Activated naive CD8-positive, alpha-beta T cell treated with anti-CD3 and anti-CD28 coated beads, Interleukin-2, amount 50 U/mL, for 16 hours (primary cell): Measurements from ENCODE around the gene EXT2.

Source experiments
- DNase-seq: peaks from one replicate; pipeline ENCODE4 v3.0.0-alpha.2; 2020; ENCODE audit warnings: low read depth, low spot score

The EXT2 gene

GRCh38 chr11:44133335-44133946 is 38.0 kb downstream of the EXT2 start:
- no peak for DNase-seq

DNA sequence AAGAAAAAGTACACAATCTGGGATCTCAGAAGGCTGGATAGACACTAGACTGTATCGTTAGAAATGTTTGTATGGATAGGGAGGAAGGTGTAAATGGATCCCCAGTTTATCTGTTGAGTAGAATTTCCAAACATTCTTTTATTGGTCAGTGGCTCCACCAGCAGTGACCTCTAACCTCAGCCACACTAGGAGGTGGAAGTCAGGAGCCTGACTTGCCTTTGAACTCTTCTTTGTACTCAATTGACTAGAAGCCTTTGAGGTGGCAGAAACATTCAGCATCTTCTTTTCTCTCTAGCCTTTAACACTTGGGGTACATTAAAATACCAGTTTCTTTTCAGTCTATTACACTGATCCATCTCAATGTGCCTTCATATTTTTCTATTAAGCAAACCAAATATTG is 39.1 kb downstream of the EXT2 start:
- no peak for DNase-seq

GRCh38 chr11:44136176-44136945 is 40.9 kb downstream of the EXT2 start:
- no peak for DNase-seq

DNA sequence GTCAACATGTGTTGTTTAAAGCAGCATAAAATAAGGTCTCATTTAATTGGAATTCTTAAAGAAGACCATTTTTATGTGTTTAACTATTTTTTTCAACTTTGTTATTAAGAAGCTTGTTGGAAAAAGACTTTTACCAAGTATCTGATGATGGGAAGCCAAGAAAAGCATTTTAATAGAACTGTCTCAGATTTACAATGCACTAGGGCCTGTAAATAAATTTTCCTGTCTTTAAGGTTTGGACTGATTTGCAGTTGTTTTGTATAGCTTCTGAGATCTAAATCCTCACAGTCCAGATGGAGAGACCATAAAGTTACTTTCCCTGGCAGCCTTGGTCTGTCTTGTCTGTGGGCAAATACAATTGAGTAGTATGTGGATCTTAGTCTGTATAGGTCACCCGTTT is 41.6 kb downstream of the EXT2 start:
- no peak for DNase-seq

- no peak for DNase-seq
Observed at GRCh38 chr11:44138286-44138685, 42.8 kb downstream of the EXT2 start.

GRCh38 chr11:44138980-44139379 is 43.5 kb downstream of the EXT2 start:
- no peak for DNase-seq

DNA sequence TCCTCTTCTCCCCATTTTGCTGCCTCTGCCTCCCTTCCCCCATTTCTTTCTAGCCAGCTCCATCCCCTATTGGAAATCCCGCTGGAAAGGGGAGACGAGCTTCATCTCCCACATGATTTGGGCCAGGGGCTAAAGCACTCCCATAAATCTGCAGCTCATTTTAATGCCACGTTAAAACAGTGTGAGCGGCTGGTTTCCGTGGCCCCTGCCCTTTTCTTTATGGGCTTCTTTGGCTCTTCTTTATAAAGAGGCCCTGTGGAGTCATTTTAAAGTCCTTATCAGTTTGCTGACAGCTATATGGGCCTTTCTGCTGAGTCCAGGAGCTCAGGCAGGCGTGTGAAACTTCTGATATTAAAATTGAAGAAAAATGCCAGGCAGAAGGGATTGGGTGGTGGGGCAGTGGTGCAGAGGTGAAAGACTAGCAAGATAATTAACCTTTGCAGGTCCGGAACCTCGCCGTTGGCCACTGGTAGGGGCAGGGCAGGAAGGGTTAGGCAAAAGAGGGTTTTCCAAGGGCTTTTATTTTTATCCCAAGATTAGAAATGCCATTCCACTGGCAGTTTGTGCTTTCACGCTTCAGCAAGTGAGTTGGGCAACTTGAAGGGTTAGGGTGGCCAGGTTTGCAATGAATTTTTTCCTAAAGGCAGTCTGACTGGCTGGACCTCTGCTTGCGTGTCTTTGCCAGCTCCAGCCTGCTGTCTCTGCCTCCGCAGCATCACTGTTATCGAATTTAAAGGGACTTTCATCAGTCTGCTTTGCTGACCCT is 44.3 kb downstream of the EXT2 start:
- DNase-seq, result no peak

DNA sequence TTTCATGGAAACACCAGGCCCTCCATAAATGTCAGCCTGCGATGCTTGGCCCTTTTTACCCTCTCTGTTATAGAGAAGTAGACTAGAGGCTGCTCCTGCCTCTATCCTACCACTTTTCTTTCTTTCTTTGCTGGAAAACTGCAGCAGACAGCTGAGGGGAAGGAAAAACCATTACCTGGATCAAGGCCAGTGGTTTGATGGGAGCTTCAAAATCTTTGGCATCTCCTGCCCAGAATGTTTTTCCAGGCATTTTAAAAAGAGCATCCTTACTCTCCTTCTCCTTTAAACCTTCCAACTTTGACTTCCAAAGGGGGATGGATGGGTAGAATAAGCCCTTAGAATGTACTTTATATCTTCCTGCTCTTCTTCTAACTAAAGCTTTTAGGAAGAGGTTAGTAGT is 44.9 kb downstream of the EXT2 start:
- DNase-seq, result no peak

- DNase-seq, result no peak
Observed at GRCh38 chr11:44140805-44141204, 45.3 kb downstream of the EXT2 start.

- no peak for DNase-seq
Observed at GRCh38 chr11:44143987-44144909, 48.8 kb downstream of the EXT2 start.

DNA sequence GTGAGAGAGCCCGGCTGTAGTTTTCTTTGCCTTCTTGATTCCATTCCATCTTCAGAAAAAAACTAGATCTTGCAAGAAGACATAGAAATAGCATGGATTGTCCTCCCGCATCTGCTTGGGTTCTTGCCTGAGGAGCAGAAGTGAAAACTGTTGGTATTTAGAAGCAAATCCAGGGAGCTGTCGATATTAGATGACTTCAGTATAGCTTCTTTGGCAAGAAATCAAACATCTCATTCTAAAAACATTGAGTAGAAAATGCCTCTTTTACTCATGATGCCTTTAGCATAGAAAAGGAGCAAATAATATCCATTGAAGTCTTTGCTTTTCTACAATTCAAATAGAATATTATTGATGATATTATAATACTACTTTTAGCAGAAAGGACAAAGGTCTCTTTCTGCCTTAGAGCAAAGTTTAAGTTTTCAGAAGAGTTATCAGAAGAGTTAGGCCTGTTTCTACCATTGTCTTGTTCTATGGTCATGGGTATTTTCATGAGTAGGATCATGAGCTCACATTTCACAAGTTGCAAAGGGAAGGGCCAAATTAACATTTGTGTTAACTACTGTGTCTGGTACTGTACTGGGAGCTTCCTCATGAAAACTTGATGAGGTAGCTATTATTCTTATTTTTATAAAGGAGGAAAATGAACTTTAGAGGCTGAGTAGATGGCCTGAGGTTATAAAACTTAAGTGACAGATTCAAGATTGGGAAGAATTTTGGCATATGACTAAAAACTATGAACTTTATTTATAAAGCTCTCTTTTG is 49.7 kb downstream of the EXT2 start:
- DNase-seq, result no peak

DNA sequence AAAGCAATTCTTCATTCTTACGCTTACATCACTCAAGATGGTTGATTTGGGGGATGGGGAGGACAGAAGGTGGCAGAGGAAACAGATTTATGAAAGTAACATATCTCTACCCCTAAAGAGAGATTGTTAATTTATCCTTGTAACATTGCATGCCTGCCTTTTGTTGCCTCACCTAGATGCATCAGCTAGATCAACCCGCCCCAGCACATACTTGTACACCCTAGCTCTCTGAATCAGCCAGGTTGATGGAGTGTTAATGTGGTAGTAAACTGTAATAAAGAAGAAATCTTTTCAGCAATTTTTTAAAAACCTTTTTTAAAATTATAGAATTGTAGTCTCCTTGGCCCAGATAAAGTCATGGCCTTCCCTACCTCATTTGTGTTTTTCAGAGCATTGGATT is 51.5 kb downstream of the EXT2 start:
- no peak for DNase-seq

- DNase-seq, result no peak
Observed at GRCh38 chr11:44147751-44148150, 52.3 kb downstream of the EXT2 start.

GRCh38 chr11:44149651-44150050 is 54.2 kb downstream of the EXT2 start:
- DNase-seq, result no peak

- no peak for DNase-seq
Observed at GRCh38 chr11:44150401-44150800, 54.9 kb downstream of the EXT2 start.

- DNase-seq, result no peak
Observed at GRCh38 chr11:44157019-44157418, 61.5 kb downstream of the EXT2 start.

DNA sequence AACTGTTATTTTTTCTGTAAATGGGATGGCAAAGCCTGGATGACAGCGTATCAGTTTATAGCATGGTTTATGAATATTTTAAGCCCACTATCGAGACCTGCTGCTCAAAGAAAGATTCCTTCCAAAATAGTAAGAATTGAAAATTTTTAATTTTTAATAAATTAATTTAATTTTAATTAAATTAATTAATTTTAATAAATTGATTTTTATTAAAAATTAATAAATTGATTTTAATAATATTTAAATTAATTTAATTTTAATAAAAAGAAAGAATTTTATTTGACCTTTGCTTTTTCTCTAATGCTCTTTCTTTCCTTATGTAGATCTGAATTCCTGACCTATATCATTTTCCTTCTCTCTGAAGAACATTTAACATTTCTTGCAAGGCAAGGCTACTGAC is 62.9 kb downstream of the EXT2 start:
- no peak for DNase-seq

- DNase-seq, result no peak
Observed at GRCh38 chr11:44159848-44160721, 64.6 kb downstream of the EXT2 start.

DNA sequence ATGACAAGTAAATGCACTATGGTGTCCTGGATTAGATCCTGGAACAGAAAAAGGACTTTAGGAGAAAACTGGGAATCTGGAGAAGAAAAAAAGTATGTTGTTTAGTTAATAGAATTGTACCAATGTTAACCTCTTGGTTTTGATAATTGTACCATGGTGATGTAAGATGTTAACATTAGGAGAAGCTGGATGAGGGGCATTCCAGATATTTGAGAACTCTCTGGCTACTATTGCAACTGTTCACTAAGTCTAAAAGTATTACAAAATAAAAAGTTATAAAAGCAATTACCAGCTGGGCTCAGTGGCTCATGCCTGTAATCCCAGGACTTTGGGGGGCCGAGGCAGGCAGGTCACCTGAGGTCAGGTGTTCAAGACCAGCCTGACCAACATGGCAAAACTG is 66.5 kb downstream of the EXT2 start:
- no peak for DNase-seq

- no peak for DNase-seq
Observed at GRCh38 chr11:44162662-44163061, 67.2 kb downstream of the EXT2 start.
